SK-N-SH (cell line): ENCODE results near the gene CNEP1R1. TPM values are rescaled to one million over a fixed set of nuclear protein-coding genes. Genes with fewer than 3 reads are reported as not detected.

Experiments used
- CTCF ChIA-PET: fragments of 300-600, 350-600 bp; formaldehyde crosslinking; extraction: SDS; loops from one replicate; lab custom pipeline; 2021; lab: Yijun Ruan, JAX
- POLR2A ChIA-PET: fragments of 350-600 bp; sonication (Branson Sonifier 250); formaldehyde crosslinking; extraction: SDS; loops from one replicate; lab custom pipeline; 2020; ENCODE audit warnings: antibody characterized with exemption, inconsistent platforms; lab: Yijun Ruan, JAX
- DNase-seq: peaks from one replicate; pipeline ENCODE4 v3.0.0; 2012
- H2AFZ ChIP-seq: fragments of 200-600 bp; sonication (generic); 2 replicates; pipeline ENCODE4 v1.8.1; 2016; ENCODE audit warnings: antibody characterized with exemption, mild to moderate bottlenecking, low read depth
- H3F3A ChIP-seq: fragments of 200-600 bp; sonication (generic); replicated peaks from 2 replicates; pipeline ENCODE3; 2016; ENCODE audit warnings: antibody characterized with exemption, mild to moderate bottlenecking; ENCODE audit not compliant: insufficient read depth
- H3K27ac ChIP-seq, 2 experiments: fragments of 200-500 bp in 1 of 2; fragments of 200-600 bp in 1 of 2; sonication (Bioruptor generic) in 1 of 2; sonication (generic), shearing (Covaris generic) in 1 of 2; 2 replicates each; pipeline versions ENCODE4 v1.5.1 to v1.6.1; 2014 to 2016; ENCODE audit warnings: low read depth in 2 of 2, inconsistent platforms in 1 of 2, low read length in 1 of 2, mild to moderate bottlenecking in 1 of 2, mixed read lengths in 1 of 2
- H3K27me3 ChIP-seq: fragments of 200-600 bp; sonication (generic), shearing (Covaris generic); 2 replicates; pipeline ENCODE4 v1.6.1; 2016; ENCODE audit warnings: mixed run types; ENCODE audit not compliant: insufficient read depth
- H3K36me3 ChIP-seq, 2 experiments: fragments of 200-500 bp in 1 of 2; fragments of 200-600 bp in 1 of 2; sonication (Bioruptor generic) in 1 of 2; sonication (generic) in 1 of 2; replicated peaks in 1 of 2; 2 replicates each; pipeline versions ENCODE3 to v1.5.1; 2014 to 2016; ENCODE audit warnings: low read length in 1 of 2, mild to moderate bottlenecking in 1 of 2; ENCODE audit not compliant: insufficient read depth in 2 of 2, control insufficient read depth in 1 of 2
- H3K4me1 ChIP-seq, 2 experiments: fragments of 200-500 bp in 1 of 2; fragments of 200-600 bp in 1 of 2; sonication (Bioruptor generic) in 1 of 2; sonication (generic), shearing (Covaris generic) in 1 of 2; 2 replicates each; pipeline versions ENCODE4 v1.5.1 to v1.6.1; 2014 to 2016; ENCODE audit warnings: low read depth in 1 of 2, low read length in 1 of 2, mixed run types in 1 of 2; ENCODE audit not compliant: insufficient read depth in 2 of 2, control insufficient read depth in 1 of 2
- H3K4me2 ChIP-seq: fragments of 200-600 bp; sonication (generic), shearing (Covaris generic); 2 replicates; pipeline ENCODE4 v1.6.1; 2017; ENCODE audit warnings: mixed run types
- H3K4me3 ChIP-seq, 2 experiments: fragments of 200-500 bp in 1 of 2; fragments of 200-600 bp in 1 of 2; sonication (Bioruptor generic) in 1 of 2; sonication (generic), shearing (Covaris generic) in 1 of 2; 2 replicates each; pipeline versions ENCODE4 v1.5.1 to v1.8.1; 2014 to 2016; ENCODE audit warnings: low read depth in 2 of 2, inconsistent platforms in 1 of 2, low read length in 1 of 2, mild to moderate bottlenecking in 1 of 2, mixed read lengths in 1 of 2, moderate library complexity in 1 of 2
- H3K79me2 ChIP-seq: fragments of 200-600 bp; sonication (generic); 2 replicates; pipeline ENCODE4 v1.8.1; 2017; ENCODE audit warnings: mild to moderate bottlenecking; ENCODE audit not compliant: insufficient read depth
- H3K9ac ChIP-seq: fragments of 200-600 bp; sonication (generic); 2 replicates; pipeline ENCODE4 v1.6.1; 2017; ENCODE audit warnings: mixed run types
- H3K9me2 ChIP-seq: fragments of 200-600 bp; sonication (generic); 2 replicates; pipeline ENCODE4 v1.6.1; 2017; ENCODE audit warnings: mixed run types
- H3K9me3 ChIP-seq: fragments of 200-600 bp; sonication (generic); 2 replicates; pipeline ENCODE4 v1.6.1; 2017; ENCODE audit warnings: mixed run types, mild to moderate bottlenecking, moderate library complexity
- H4K20me1 ChIP-seq: fragments of 200-600 bp; sonication (generic); 2 replicates; pipeline ENCODE4 v1.6.1; 2017; ENCODE audit warnings: mild to moderate bottlenecking, mixed run types; ENCODE audit not compliant: insufficient read depth
- ELF1 ChIP-seq: IDR thresholded peaks from 2 replicates; pipeline ENCODE4 v1.4.0; 2012
- EP300 ChIP-seq, 2 experiments: IDR thresholded peaks; 2 replicates each; pipeline versions ENCODE4 v1.4.0 to v1.6.1; 2012; ENCODE audit warnings: borderline replicate concordance in 1 of 2, low read depth in 1 of 2, low read length in 1 of 2
- FOSL2 ChIP-seq: IDR thresholded peaks from 2 replicates; pipeline ENCODE4 v1.4.0; 2012; ENCODE audit warnings: low read depth, mild to moderate bottlenecking, moderate library complexity, borderline replicate concordance
- FOXJ3 ChIP-seq: sonication (generic); formaldehyde crosslinking; IDR thresholded peaks from 2 replicates; pipeline ENCODE4 v1.5.1; 2020; ENCODE audit warnings: mild to moderate bottlenecking, missing genetic modification reagents
- MAX ChIP-seq: IDR thresholded peaks from 2 replicates; pipeline ENCODE4 v1.4.0; 2012; ENCODE audit warnings: low read depth
- PBX3 ChIP-seq: IDR thresholded peaks from 2 replicates; pipeline ENCODE4; 2012
- POLR2AphosphoS5 ChIP-seq: IDR thresholded peaks from 2 replicates; pipeline ENCODE4 v1.6.1; 2012; ENCODE audit warnings: low read depth, low read length
- TAF1 ChIP-seq: IDR thresholded peaks from 2 replicates; pipeline ENCODE4 v1.6.1; 2012; ENCODE audit warnings: low read depth, mild to moderate bottlenecking, low read length, moderate library complexity, borderline replicate concordance
- TCF12 ChIP-seq: IDR thresholded peaks from 2 replicates; pipeline ENCODE4 v1.4.0; 2012
- ZBTB33 ChIP-seq: IDR thresholded peaks from 2 replicates; pipeline ENCODE4 v1.4.0; 2012; ENCODE audit warnings: low read depth, borderline replicate concordance
- WGBS: methylation state at CpG from one replicate; pipeline ENCODE4 v1.1.6; 2017; ENCODE audit warnings: low lambda C conversion rate; 5-methylcytosine and 5-hydroxymethylcytosine counted together
- polyA plus RNA-seq, 3 experiments: library from polyadenylated mRNA; depleted of rRNA; stranded (reverse); fragments of >200 nt; gene quantifications; 2 replicates each; pipeline ENCODE4 v1.2.3, GENCODE V29; 2012

Gene CNEP1R1
- polyA plus RNA-seq, 1 of the 3 experiments (the other 2 are of a cell fraction) = 19.2 TPM

GRCh38 chr16:50071075-50071671 is 46.1 kb downstream of the CNEP1R1 start:
- DNase-seq = no peak
- POLR2A ChIA-PET = no interaction called here
- CTCF ChIA-PET = interaction anchor here (0.6 to 6.1 kb wide), 3 partner anchors 12 to 139 kb away, joined by 3 to 88 read pairs (median 5); no protein-coding TSS in a partner anchor
- H3K79me2 ChIP-seq = peaks cover 41% of the 10 kb centered on the region
- H4K20me1 ChIP-seq = 0 out of 2 replicates have a peak, but pooled peaks cover 4% of the 10 kb centered on the region
- no peak overlapping the region for H3K4me3 ChIP-seq
- WGBS = 78% methylated on average over 2 of the region's 2 CpGs
- peaks cover 32 to 41% of the 10 kb centered on the region in 2 experiments for H3K36me3 ChIP-seq
- peak overlapping the region; percentile 5 to 7; a peak in 2 of 4 replicates for H3K27ac ChIP-seq
- H3K9me2 ChIP-seq = no peaks in the 10 kb centered on the region
- no peaks in the 10 kb centered on the region for H3K27me3 ChIP-seq
- H2AFZ ChIP-seq = no peak overlapping the region
- H3F3A ChIP-seq = no peaks in the 10 kb centered on the region
- peaks cover 12 to 18% of the 10 kb centered on the region in 2 experiments; a peak in 3 of 4 replicates for H3K4me1 ChIP-seq
- no peak overlapping the region for H3K9ac ChIP-seq
- no peak for TF ChIP-seq FOXJ3 (CRISPR knock-in tag)
- no peak for TF ChIP-seq POLR2AphosphoS5
- TF ChIP-seq EP300 (IDR thresholded peaks at IDR 0.05; ENCODE audit: borderline replicate concordance in 1 of 2, low read depth in 1 of 2, low read length in 1 of 2) = no peak
- no peak for TF ChIP-seq TCF12
- TF ChIP-seq FOSL2 = no peak
- no peak for TF ChIP-seq PBX3
- no peak for TF ChIP-seq ELF1
- TF ChIP-seq TAF1 = no peak
- no peak for TF ChIP-seq ZBTB33
- no peak for TF ChIP-seq MAX
- H3K9me3 ChIP-seq = no peaks in the 10 kb centered on the region
- H3K4me2 ChIP-seq = no peak overlapping the region

- H3K36me3 ChIP-seq = peaks cover 41 to 44% of the 10 kb centered on the region in 2 experiments
Measured at GRCh38 chr16:50072730-50073129, 47.7 kb downstream of the CNEP1R1 start.

More at GRCh38 chr16:50072730-50073129, 47.7 kb downstream of the CNEP1R1 start:
- H3K9ac ChIP-seq = no peak overlapping the region
- H3K27me3 ChIP-seq = no peaks in the 10 kb centered on the region
- H3F3A ChIP-seq = no peaks in the 10 kb centered on the region
- no peak overlapping the region for H3K4me3 ChIP-seq
- ChIA-PET POLR2A (no interaction called here), CTCF (no interaction called here)
- no peak overlapping the region for H2AFZ ChIP-seq
- no peak for TF ChIP-seq POLR2AphosphoS5
- TF ChIP-seq EP300 (IDR thresholded peaks at IDR 0.05; ENCODE audit: borderline replicate concordance in 1 of 2, low read depth in 1 of 2, low read length in 1 of 2) = no peak
- peaks cover 7 to 8% of the 10 kb centered on the region in 2 experiments; a peak in 3 of 4 replicates for H3K4me1 ChIP-seq
- 97% methylated on average over 5 of the region's 5 CpGs for WGBS
- no peak overlapping the region for H3K4me2 ChIP-seq
- 0 out of 2 replicates have a peak, but pooled peaks cover 2% of the 10 kb centered on the region for H4K20me1 ChIP-seq
- no peak for DNase-seq
- no peak overlapping the region for H3K27ac ChIP-seq
- no peaks in the 10 kb centered on the region for H3K9me3 ChIP-seq
- no peaks in the 10 kb centered on the region for H3K9me2 ChIP-seq
- peaks cover 27% of the 10 kb centered on the region; the same call in 1 of the 2 replicates for H3K79me2 ChIP-seq
